HCT116 (cell line): Measurements from ENCODE around the gene NDE1. TPM values are rescaled to one million over a fixed set of nuclear protein-coding genes. Genes with fewer than 3 reads are reported as not detected.

Source experiments
- ATAC-seq: fragments of 200-7000 bp; cut with Tn5 transposase; 2 replicates; pipeline ENCODE4 v1.9.1; 2020; ENCODE audit warnings: mild to moderate bottlenecking, moderate library complexity
- BruUV-seq: library from RNA; stranded (reverse); fragments of 400-500 nt; replicated peaks from 2 replicates; lab custom pipeline; 2021; lab: Mats Ljungman, UMichigan
- CTCF ChIA-PET: fragments of 300-600 bp; sonication (Branson Sonifier 250); formaldehyde crosslinking; loops from one replicate; lab custom pipeline; 2021; ENCODE audit warnings: antibody characterized with exemption; lab: Charles Lee
- POLR2A ChIA-PET: fragments of 300-600, 350-600 bp; sonication (Branson Sonifier 250); formaldehyde crosslinking; loops from one replicate; lab custom pipeline; 2021; ENCODE audit warnings: antibody characterized with exemption; lab: Charles Lee
- RAD21 ChIA-PET, 2 experiments: fragments of 300-600 bp; sonication (Branson Sonifier 250); formaldehyde crosslinking; loops; one replicate each; lab custom pipeline; 2023; ENCODE audit warnings: low total read pairs in 2 of 2; ENCODE audit not compliant: uncharacterized antibody in 2 of 2, unreplicated experiment in 2 of 2, low non-redundant PET in 1 of 2; lab: Charles Lee
- DNase-seq: peaks from one replicate; pipeline ENCODE4 v3.0.0-alpha.2; 2010; ENCODE audit warnings: low read depth, low spot score
- H2AFZ ChIP-seq: fragments of 200-600 bp; shearing (Covaris generic), sonication (generic); 2 replicates; pipeline ENCODE4 v1.6.1; 2017; ENCODE audit warnings: low read depth, mixed run types, mixed read lengths, antibody characterized with exemption, low read length; ENCODE audit not compliant: poor library complexity, severe bottlenecking
- H3K27ac ChIP-seq: 2 replicates; pipeline ENCODE4 v1.5.1; 2012; ENCODE audit warnings: low read depth, low read length
- H3K27me3 ChIP-seq: fragments of 200-600 bp; sonication (generic); 2 replicates; pipeline ENCODE4 v1.6.1; 2016; ENCODE audit warnings: mixed run types, low read length, mixed read lengths; ENCODE audit not compliant: insufficient read depth
- H3K36me3 ChIP-seq, 2 experiments: fragments of 200-500 bp in 1 of 2; fragments of 200-600 bp in 1 of 2; sonication (Bioruptor generic) in 1 of 2; sonication (generic) in 1 of 2; 2 replicates each; pipeline versions ENCODE4 v1.5.1 to v1.6.1; 2014 to 2016; ENCODE audit warnings: low read length in 2 of 2, inconsistent platforms in 1 of 2, mixed read lengths in 1 of 2, mixed run types in 1 of 2; ENCODE audit not compliant: insufficient read depth in 2 of 2, control insufficient read depth in 1 of 2
- H3K4me1 ChIP-seq, 2 experiments: fragments of 200-600 bp in 1 of 2; sonication (generic) in 1 of 2; 2 replicates each; pipeline versions ENCODE4 v1.5.1 to v1.6.1; 2012 to 2017; ENCODE audit warnings: low read length in 2 of 2, inconsistent platforms in 1 of 2, mild to moderate bottlenecking in 1 of 2, mixed read lengths in 1 of 2, mixed run types in 1 of 2, moderate library complexity in 1 of 2; ENCODE audit not compliant: insufficient read depth in 2 of 2, control insufficient read depth in 1 of 2
- H3K4me2 ChIP-seq: fragments of 200-600 bp; sonication (generic); 2 replicates; pipeline ENCODE4 v1.6.1; 2017; ENCODE audit warnings: mixed run types, low read length, mixed read lengths
- H3K4me3 ChIP-seq, 2 experiments: fragments of 200-600 bp in 1 of 2; sonication (generic) in 1 of 2; replicated peaks in 1 of 2; 2 replicates each; pipeline ENCODE4 v1.5.1; 2011 to 2016; ENCODE audit warnings: low read length in 2 of 2, control low read depth in 1 of 2, low read depth in 1 of 2, mild to moderate bottlenecking in 1 of 2, mixed read lengths in 1 of 2, mixed run types in 1 of 2
- H3K79me2 ChIP-seq: fragments of 200-600 bp; sonication (generic); 2 replicates; pipeline ENCODE4 v1.6.1; 2017; ENCODE audit warnings: mild to moderate bottlenecking, mixed run types, low read length, moderate library complexity, mixed read lengths; ENCODE audit not compliant: insufficient read depth
- H3K9ac ChIP-seq: fragments of 200-600 bp; sonication (generic); 2 replicates; pipeline ENCODE4 v1.6.1; 2016; ENCODE audit warnings: low read length, mixed read lengths
- H3K9me2 ChIP-seq: fragments of 200-600 bp; sonication (generic), shearing (Covaris generic); 2 replicates; pipeline ENCODE4 v1.6.1; 2017; ENCODE audit warnings: mixed run types, mild to moderate bottlenecking, moderate library complexity; ENCODE audit not compliant: insufficient read depth
- H3K9me3 ChIP-seq, 2 experiments: fragments of 200-500 bp in 1 of 2; fragments of 200-600 bp in 1 of 2; sonication (Bioruptor generic) in 1 of 2; sonication (generic) in 1 of 2; 2 replicates each; pipeline ENCODE4 v1.6.1; 2014 to 2017; ENCODE audit warnings: low read length in 2 of 2, mixed read lengths in 2 of 2, inconsistent platforms in 1 of 2, low read depth in 1 of 2, mild to moderate bottlenecking in 1 of 2, mixed run types in 1 of 2, moderate library complexity in 1 of 2; ENCODE audit not compliant: control insufficient read depth in 1 of 2, insufficient read depth in 1 of 2
- H4K20me1 ChIP-seq: fragments of 200-600 bp; sonication (generic), shearing (Covaris generic); 2 replicates; pipeline ENCODE4 v1.6.1; 2017; ENCODE audit warnings: mixed run types, mild to moderate bottlenecking, moderate library complexity; ENCODE audit not compliant: insufficient read depth
- CEBPB ChIP-seq: IDR thresholded peaks from 2 replicates; pipeline ENCODE4 v1.6.1; 2012; ENCODE audit warnings: low read depth
- EGR1 ChIP-seq: IDR thresholded peaks from 2 replicates; pipeline ENCODE4 v1.6.1; 2012; ENCODE audit warnings: low read depth
- ELF1 ChIP-seq: IDR thresholded peaks from 2 replicates; pipeline ENCODE4 v1.6.1; 2012; ENCODE audit warnings: low read depth, borderline replicate concordance
- POLR2A ChIP-seq: IDR thresholded peaks from 2 replicates; pipeline ENCODE4 v1.7.0; 2011; ENCODE audit warnings: borderline replicate concordance; ENCODE audit not compliant: insufficient read depth, insufficient read length; ENCODE audit errors: extremely low read depth
- POLR2AphosphoS5 ChIP-seq: IDR thresholded peaks from 2 replicates; pipeline ENCODE4 v1.6.1; 2011; ENCODE audit warnings: mild to moderate bottlenecking, low read depth, low read length, moderate library complexity
- SIN3A ChIP-seq: IDR thresholded peaks from 2 replicates; pipeline ENCODE4 v1.6.1; 2012; ENCODE audit warnings: low read depth
- SRF ChIP-seq: IDR thresholded peaks from 2 replicates; pipeline ENCODE4 v1.6.1; 2012; ENCODE audit warnings: low read depth
- TCF7L2 ChIP-seq: IDR thresholded peaks from 2 replicates; pipeline ENCODE4 v1.7.0; 2011; ENCODE audit warnings: borderline replicate concordance, inconsistent platforms; ENCODE audit not compliant: insufficient read depth, insufficient read length; ENCODE audit errors: extremely low read depth
- ZFX ChIP-seq: fragments of 450-650 bp; IDR thresholded peaks from 2 replicates; pipeline ENCODE4 v1.6.1; 2017
- ZNF274 ChIP-seq: fragments of 200-500 bp; sonication (Bioruptor generic); IDR thresholded peaks from 2 replicates; pipeline ENCODE4 v1.6.1; 2014; ENCODE audit warnings: mild to moderate bottlenecking, low read depth, low read length, inconsistent platforms
- intact Hi-C: fragments of 100-400 bp; cut with micrococcal nuclease; formaldehyde crosslinking; loops from 2 replicates; pipeline ENCODE4 v1.10.0; 2022
- total RNA-seq: library from RNA; stranded (reverse); gene quantifications from one replicate; pipeline ENCODE4 v1.2.1, GENCODE V29; 2021; ENCODE audit not compliant: unreplicated experiment
- TF ChIP-seq, protein P1 (sequence below): IDR thresholded peaks from 2 replicates; pipeline ENCODE4 v1.6.1; 2012
- TF ChIP-seq, protein P2 (sequence below): IDR thresholded peaks from 2 replicates; pipeline ENCODE4 v1.6.1; 2011; ENCODE audit warnings: mild to moderate bottlenecking, low read length, moderate library complexity; ENCODE audit not compliant: insufficient replicate concordance; ENCODE audit errors: extremely low read depth

Gene NDE1
- total RNA-seq, 1 experiment from 2014 or later = 103 TPM

DNA sequence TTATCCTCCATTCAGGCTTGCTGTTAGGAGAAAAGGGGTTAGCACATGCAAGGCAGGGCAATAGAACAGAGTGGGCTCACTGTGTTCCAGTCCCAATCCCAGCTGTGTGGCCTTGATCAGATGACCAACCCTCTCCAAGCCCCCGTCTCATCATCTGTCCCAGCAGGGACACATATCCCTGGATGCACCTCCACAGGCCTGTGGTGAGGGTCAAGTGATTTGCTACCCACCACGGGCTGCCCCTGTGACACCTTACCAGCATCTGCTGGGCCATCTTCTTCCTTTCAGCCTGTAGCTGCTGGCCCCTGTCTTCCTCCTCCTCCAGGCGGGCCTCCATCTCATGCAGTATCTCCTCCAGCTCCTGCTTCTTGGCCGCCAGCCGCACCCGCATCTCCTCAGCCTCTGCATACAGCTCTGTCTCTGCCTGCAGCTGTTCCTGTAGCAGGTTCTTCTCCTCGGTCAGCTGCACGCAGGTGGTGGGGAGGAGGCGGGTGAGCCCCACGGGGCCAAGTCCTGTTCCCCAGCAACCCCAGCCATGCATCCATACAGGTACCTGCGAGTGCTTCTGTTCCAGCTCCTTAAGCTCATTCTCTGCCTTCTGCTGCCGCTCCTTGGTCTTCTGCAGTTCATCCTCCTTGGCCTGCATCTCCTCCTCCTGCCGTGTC is 91.3 kb downstream of the NDE1 start:
- POLR2A ChIA-PET = no interaction called here
- ATAC-seq (no peak), DNase-seq (no peak)
- CTCF ChIA-PET = no interaction called here
- H3K27me3 ChIP-seq = no peaks in the 10 kb centered on the region
- RAD21 ChIA-PET = no interaction called here
- no peaks in the 10 kb centered on the region for H3K79me2 ChIP-seq
- H3K4me2 ChIP-seq = no peak overlapping the region
- no peak overlapping the region for H2AFZ ChIP-seq
- H3K9me3 ChIP-seq = no peaks in the 10 kb centered on the region
- no peaks in the 10 kb centered on the region for H3K9me2 ChIP-seq
- no peaks in the 10 kb centered on the region for H4K20me1 ChIP-seq
- TF ChIP-seq SRF = no peak
- no peaks in the 10 kb centered on the region for H3K36me3 ChIP-seq
- H3K4me1 ChIP-seq = peaks cover 0 to 6% of the 10 kb centered on the region in 2 experiments; a peak in 3 of 4 replicates
- H3K9ac ChIP-seq = no peak overlapping the region
- H3K4me3 ChIP-seq = no peak overlapping the region
- intact Hi-C loops = no loop called here
- no peak overlapping the region for H3K27ac ChIP-seq
- no TSS peak for BruUV-seq

DNA sequence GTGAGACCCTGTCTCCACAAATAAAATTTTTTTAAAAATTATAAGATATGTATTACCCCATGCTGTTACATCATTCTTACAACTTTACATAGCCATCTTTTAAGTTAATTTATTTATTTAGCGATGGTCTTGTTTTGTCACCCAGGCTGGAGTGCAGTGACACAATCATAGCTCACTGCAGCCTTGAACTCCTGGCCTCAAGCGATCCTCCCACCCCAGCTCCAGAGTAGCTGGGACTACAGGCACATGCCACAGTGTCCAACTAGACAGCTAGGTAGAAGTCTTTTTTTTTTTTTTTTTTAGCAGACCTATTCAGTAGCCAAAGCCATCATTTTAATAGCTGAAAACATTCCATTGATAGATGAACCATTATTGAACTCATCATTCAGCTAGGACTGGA is 92.7 kb downstream of the NDE1 start:
- Histone ChIP-seq H3K27ac (no peak overlapping the region), H3K79me2 (no peaks in the 10 kb centered on the region), H3K27me3 (no peaks in the 10 kb centered on the region), H4K20me1 (no peaks in the 10 kb centered on the region), H3K4me2 (no peak overlapping the region), H3K9ac (no peak overlapping the region), H3K36me3 (no peaks in the 10 kb centered on the region), H2AFZ (no peak overlapping the region), H3K4me3 (no peak overlapping the region), H3K9me2 (no peaks in the 10 kb centered on the region), H3K9me3 (no peaks in the 10 kb centered on the region), H3K4me1 (peaks cover 0 to 6% of the 10 kb centered on the region in 2 experiments; a peak in 3 of 4 replicates)
- POLR2A ChIA-PET = no interaction called here
- intact Hi-C loops = no loop called here
- ATAC-seq (no peak), DNase-seq (no peak)
- CTCF ChIA-PET = no interaction called here
- no TSS peak for BruUV-seq
- TF ChIP-seq TCF7L2 (no peak), SIN3A (no peak), ZFX (no peak), POLR2A (no peak), POLR2AphosphoS5 (no peak), ZNF274 (no peak), CEBPB (no peak), EGR1 (no peak), ELF1 (no peak)
- TF ChIP-seq, protein P1, sequence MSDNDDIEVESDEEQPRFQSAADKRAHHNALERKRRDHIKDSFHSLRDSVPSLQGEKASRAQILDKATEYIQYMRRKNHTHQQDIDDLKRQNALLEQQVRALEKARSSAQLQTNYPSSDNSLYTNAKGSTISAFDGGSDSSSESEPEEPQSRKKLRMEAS = no peak
- TF ChIP-seq, protein P2, sequence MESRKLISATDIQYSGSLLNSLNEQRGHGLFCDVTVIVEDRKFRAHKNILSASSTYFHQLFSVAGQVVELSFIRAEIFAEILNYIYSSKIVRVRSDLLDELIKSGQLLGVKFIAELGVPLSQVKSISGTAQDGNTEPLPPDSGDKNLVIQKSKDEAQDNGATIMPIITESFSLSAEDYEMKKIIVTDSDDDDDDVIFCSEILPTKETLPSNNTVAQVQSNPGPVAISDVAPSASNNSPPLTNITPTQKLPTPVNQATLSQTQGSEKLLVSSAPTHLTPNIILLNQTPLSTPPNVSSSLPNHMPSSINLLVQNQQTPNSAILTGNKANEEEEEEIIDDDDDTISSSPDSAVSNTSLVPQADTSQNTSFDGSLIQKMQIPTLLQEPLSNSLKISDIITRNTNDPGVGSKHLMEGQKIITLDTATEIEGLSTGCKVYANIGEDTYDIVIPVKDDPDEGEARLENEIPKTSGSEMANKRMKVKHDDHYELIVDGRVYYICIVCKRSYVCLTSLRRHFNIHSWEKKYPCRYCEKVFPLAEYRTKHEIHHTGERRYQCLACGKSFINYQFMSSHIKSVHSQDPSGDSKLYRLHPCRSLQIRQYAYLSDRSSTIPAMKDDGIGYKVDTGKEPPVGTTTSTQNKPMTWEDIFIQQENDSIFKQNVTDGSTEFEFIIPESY = no peak
- RAD21 ChIA-PET = no interaction called here
